K562 (cell line): ENCODE measurements around the gene MMS22L. TPM values are rescaled to one million over a fixed set of nuclear protein-coding genes. Genes with fewer than 3 reads are reported as not detected.

Experiments used
- ATAC-seq: fragments of 200-7000 bp; cut with Tn5 transposase; 3 replicates; pipeline ENCODE4 v1.9.1; 2020; ENCODE audit warnings: moderate library complexity
- BruUV-seq: library from RNA; stranded (reverse); fragments of 400-500 nt; replicated peaks from 2 replicates; lab custom pipeline; 2021; lab: Mats Ljungman, UMichigan
- CTCF ChIA-PET: fragments of 300-600 bp; formaldehyde crosslinking; extraction: SDS; loops from one replicate; lab custom pipeline; 2021; ENCODE audit warnings: low intra/inter-chr PET ratio; lab: Yijun Ruan, JAX
- POLR2A ChIA-PET: fragments of 300-600, 350-650 bp; sonication (Branson Sonifier 250); formaldehyde crosslinking; extraction: SDS; loops from one replicate; lab custom pipeline; 2021; ENCODE audit warnings: antibody characterized with exemption, inconsistent platforms; lab: Yijun Ruan, JAX
- DNase-seq, 4 experiments: peaks; one replicate each; pipeline versions ENCODE4 v3.0.0 to v3.0.0-alpha.2; 2011 to 2018; ENCODE audit warnings: low spot score in 3 of 4, mixed read lengths in 3 of 4; ENCODE audit errors: extremely low read depth in 1 of 4
- FAIRE-seq: peaks from 2 replicates; lab custom pipeline; 2011; peaks lifted over from hg19 to GRCh38; lab: Jason Lieb, UNC
- H2AFZ ChIP-seq: 2 replicates; pipeline ENCODE4 v1.6.0; 2011; ENCODE audit warnings: low read depth, low read length, control low read depth, inconsistent platforms
- H3K27ac ChIP-seq: fragments of 200-600 bp; 3 replicates; pipeline ENCODE4 v1.8.0; 2011; ENCODE audit warnings: low read depth, mild to moderate bottlenecking, control low read depth, inconsistent platforms, low read length, moderate library complexity, mixed read lengths; ENCODE audit errors: extremely low read depth
- H3K27me3 ChIP-seq, 2 experiments: fragments of 300-600 bp in 1 of 2; 2 replicates in 1 of 2; 3 replicates in 1 of 2; pipeline versions ENCODE4 v1.6.0 to v1.8.0; 2011; ENCODE audit warnings: inconsistent platforms in 2 of 2, low read length in 2 of 2, mild to moderate bottlenecking in 1 of 2, mixed read lengths in 1 of 2, moderate library complexity in 1 of 2; ENCODE audit not compliant: control insufficient read depth in 2 of 2, insufficient read depth in 2 of 2
- H3K36me3 ChIP-seq: fragments of 300-600 bp; 3 replicates; pipeline ENCODE4 v1.8.0; 2011; ENCODE audit warnings: mild to moderate bottlenecking, low read length, inconsistent platforms; ENCODE audit not compliant: control insufficient read depth, insufficient read depth
- H3K4me1 ChIP-seq, 2 experiments: fragments of 200-600 bp in 1 of 2; replicated peaks in 1 of 2; 2 replicates in 1 of 2; 3 replicates in 1 of 2; pipeline versions ENCODE4 v1.5.1 to v1.8.0; 2011; ENCODE audit warnings: inconsistent platforms in 2 of 2, low read length in 2 of 2, mild to moderate bottlenecking in 1 of 2, mixed read lengths in 1 of 2, moderate library complexity in 1 of 2; ENCODE audit not compliant: control insufficient read depth in 2 of 2, insufficient read depth in 2 of 2
- H3K4me2 ChIP-seq: 2 replicates; pipeline ENCODE4 v1.6.1; 2011; ENCODE audit warnings: low read length, control low read depth, inconsistent platforms, mixed read lengths; ENCODE audit not compliant: insufficient read depth
- H3K4me3 ChIP-seq: fragments of 200-600 bp; sonication (generic), shearing (Covaris generic); 2 replicates; pipeline ENCODE4 v1.5.1; 2016; ENCODE audit warnings: control low read depth, inconsistent platforms
- H3K79me2 ChIP-seq: fragments of 200-600 bp; 3 replicates; pipeline ENCODE4 v1.8.0; 2011; ENCODE audit warnings: low read length, inconsistent platforms; ENCODE audit not compliant: control insufficient read depth, insufficient read depth
- H3K9ac ChIP-seq, 2 experiments: 2 replicates each; pipeline versions ENCODE4 v1.6.0 to v1.6.1; 2011; ENCODE audit warnings: low read depth in 2 of 2, low read length in 2 of 2, control low read depth in 1 of 2, inconsistent platforms in 1 of 2, mild to moderate bottlenecking in 1 of 2, mixed read lengths in 1 of 2; ENCODE audit not compliant: insufficient read depth in 1 of 2
- H3K9me1 ChIP-seq: one replicate; pipeline ENCODE4 v1.6.0; 2011; ENCODE audit warnings: inconsistent platforms, mild to moderate bottlenecking, low read length, moderate library complexity; ENCODE audit not compliant: control insufficient read depth, insufficient read depth
- H3K9me3 ChIP-seq: replicated peaks from 2 replicates; pipeline ENCODE4 v1.5.1; 2011; ENCODE audit warnings: low read depth, low read length, inconsistent platforms; ENCODE audit not compliant: control insufficient read depth, insufficient read depth
- H4K20me1 ChIP-seq: replicated peaks from 2 replicates; pipeline ENCODE4 v1.6.1; 2011; ENCODE audit warnings: low read length, inconsistent platforms, mixed read lengths; ENCODE audit not compliant: control insufficient read depth, insufficient read depth
- CBFA2T2 ChIP-seq: fragments of 450-650 bp; conservative IDR thresholded peaks from 2 replicates; pipeline ENCODE4 v1.6.1; 2017; ENCODE audit warnings: mild to moderate bottlenecking
- THRB ChIP-seq: fragments of 450-650 bp; formaldehyde crosslinking; conservative IDR thresholded peaks from 2 replicates; pipeline ENCODE4 v1.4.0; 2022; ENCODE audit warnings: mild to moderate bottlenecking, missing genetic modification characterization
- ZNF589 ChIP-seq: fragments of 200-800 bp; sonication (Bioruptor generic); IDR thresholded peaks from 2 replicates; pipeline ENCODE4 v1.6.1; 2016; ENCODE audit warnings: low read depth, missing genetic modification characterization, missing compliant biosample characterization
- ZNF766 ChIP-seq: fragments of 200-800 bp; sonication (Bioruptor generic); conservative IDR thresholded peaks from 2 replicates; pipeline ENCODE4 v1.6.1; 2016; ENCODE audit warnings: missing genetic modification characterization, missing compliant biosample characterization
- ZNF785 ChIP-seq: fragments of 250-450 bp; sonication (Bioruptor Pico); IDR thresholded peaks from 2 replicates; pipeline ENCODE4 v1.4.0; 2020; ENCODE audit warnings: mild to moderate bottlenecking
- WGBS: fragments of 100-300 bp; shearing (Covaris generic); methylation state at CpG from one replicate; pipeline ENCODE4 v1.1.6; 2016; ENCODE audit warnings: low coverage, mixed read lengths; ENCODE audit not compliant: insufficient coverage; ENCODE audit errors: missing lambda C conversion rate; 5-methylcytosine and 5-hydroxymethylcytosine counted together
- in situ Hi-C: fragments of 300-500 bp; cut with MboI; formaldehyde crosslinking; loops from 4 replicates; pipeline ENCODE4 v1.15.0; 2018; ENCODE audit warnings: inconsistent platforms, mixed read lengths
- intact Hi-C: fragments of 100-400 bp; cut with micrococcal nuclease; formaldehyde crosslinking; loops from 2 replicates; pipeline ENCODE4 v1.14.2; 2022
- polyA plus RNA-seq, 8 experiments: library from polyadenylated mRNA; depleted of rRNA in 4 of 8; stranded (reverse) in 5 of 8; unstranded in 3 of 8; fragments of >200 nt; fragmentation: Nextera tagmentation in 2 of 8; fragmentation: Illumina TruSeq in 1 of 8; extraction: Ambion mirVana in 2 of 8; extraction: Trizol in 1 of 8; gene quantifications; 2 replicates each; pipeline versions ENCODE4 v1.2.1 to v1.2.3, GENCODE V29; 2011 to 2014; ENCODE audit warnings: inconsistent platforms in 1 of 8, missing spikeins in 1 of 8
- total RNA-seq, 7 experiments: library from RNA; depleted of rRNA in 6 of 7; stranded (reverse); fragments of >200 nt in 6 of 7; fragmentation: Illumina TruSeq in 2 of 7; extraction: Trizol in 2 of 7; gene quantifications; 2 replicates each; pipeline versions ENCODE4 v1.2.1 to v1.2.3, GENCODE V29; 2011 to 2021; ENCODE audit warnings: low replicate concordance in 1 of 7
- TF ChIP-seq, protein P1 (sequence below), 2 experiments: fragments of 150-350 bp in 1 of 2; IDR thresholded peaks; 2 replicates each; pipeline ENCODE4 v1.6.1; 2012 to 2016; ENCODE audit warnings: low read depth in 2 of 2, low read length in 2 of 2, mild to moderate bottlenecking in 1 of 2, moderate library complexity in 1 of 2

The MMS22L gene
- total and polyA plus RNA-seq, 9 of the 15 experiments (the other 6 are each of a cell fraction or from before 2014, with no cell fraction given), result 13.0 to 59.5 (median 26.9) TPM

- no peak for FAIRE-seq
- no peak overlapping the region for H3K4me2 ChIP-seq
- H3K9me3 ChIP-seq, result no peaks in the 10 kb centered on the region; the same call in 1 of the 2 replicates
- in situ Hi-C loops, result no loop called here
- ChIA-PET CTCF (no interaction called here), POLR2A (interaction anchor here (0.6 to 0.7 kb wide), 2 partner anchors 114 to 1269 kb away, joined by 4 read pairs; no protein-coding TSS in a partner anchor)
- H3K79me2 ChIP-seq, result no peaks in the 10 kb centered on the region
- TF ChIP-seq, protein P1, sequence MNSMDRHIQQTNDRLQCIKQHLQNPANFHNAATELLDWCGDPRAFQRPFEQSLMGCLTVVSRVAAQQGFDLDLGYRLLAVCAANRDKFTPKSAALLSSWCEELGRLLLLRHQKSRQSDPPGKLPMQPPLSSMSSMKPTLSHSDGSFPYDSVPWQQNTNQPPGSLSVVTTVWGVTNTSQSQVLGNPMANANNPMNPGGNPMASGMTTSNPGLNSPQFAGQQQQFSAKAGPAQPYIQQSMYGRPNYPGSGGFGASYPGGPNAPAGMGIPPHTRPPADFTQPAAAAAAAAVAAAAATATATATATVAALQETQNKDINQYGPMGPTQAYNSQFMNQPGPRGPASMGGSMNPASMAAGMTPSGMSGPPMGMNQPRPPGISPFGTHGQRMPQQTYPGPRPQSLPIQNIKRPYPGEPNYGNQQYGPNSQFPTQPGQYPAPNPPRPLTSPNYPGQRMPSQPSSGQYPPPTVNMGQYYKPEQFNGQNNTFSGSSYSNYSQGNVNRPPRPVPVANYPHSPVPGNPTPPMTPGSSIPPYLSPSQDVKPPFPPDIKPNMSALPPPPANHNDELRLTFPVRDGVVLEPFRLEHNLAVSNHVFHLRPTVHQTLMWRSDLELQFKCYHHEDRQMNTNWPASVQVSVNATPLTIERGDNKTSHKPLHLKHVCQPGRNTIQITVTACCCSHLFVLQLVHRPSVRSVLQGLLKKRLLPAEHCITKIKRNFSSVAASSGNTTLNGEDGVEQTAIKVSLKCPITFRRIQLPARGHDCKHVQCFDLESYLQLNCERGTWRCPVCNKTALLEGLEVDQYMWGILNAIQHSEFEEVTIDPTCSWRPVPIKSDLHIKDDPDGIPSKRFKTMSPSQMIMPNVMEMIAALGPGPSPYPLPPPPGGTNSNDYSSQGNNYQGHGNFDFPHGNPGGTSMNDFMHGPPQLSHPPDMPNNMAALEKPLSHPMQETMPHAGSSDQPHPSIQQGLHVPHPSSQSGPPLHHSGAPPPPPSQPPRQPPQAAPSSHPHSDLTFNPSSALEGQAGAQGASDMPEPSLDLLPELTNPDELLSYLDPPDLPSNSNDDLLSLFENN (IDR thresholded peaks at IDR 0.05; ENCODE audit: low read depth in 2 of 2, low read length in 2 of 2), result no peak
- TF ChIP-seq ZNF785 (CRISPR knock-in tag) (no peak), ZNF589 (no peak), ZNF766 (no peak), CBFA2T2 (no peak), THRB (no peak)
- TF ChIP-seq, all 486 proteins: peak for 0
- intact Hi-C loops, result no loop called here
- Histone ChIP-seq H2AFZ (no peak overlapping the region), H3K4me3 (no peak overlapping the region), H3K9me1 (no peaks in the 10 kb centered on the region), H3K27ac (no peak overlapping the region), H3K9ac (no peak overlapping the region), H3K27me3 (no peaks in the 10 kb centered on the region; a peak in 2 of 5 replicates), H3K4me1 (no peaks in the 10 kb centered on the region), H3K36me3 (no peaks in the 10 kb centered on the region), H4K20me1 (no peaks in the 10 kb centered on the region)
- ATAC-seq (no peak), DNase-seq (no peak)
- no TSS peak for BruUV-seq
- 3% methylated on average over 4 of the region's 4 CpGs for WGBS
These were observed 8.9 kb upstream of the MMS22L start for GRCh38 chr6:97291896-97292295.
